Left kidney (tissue), 2 donors: ENCODE data around the gene LTBP3. TPM values are rescaled to one million over a fixed set of nuclear protein-coding genes. Genes with fewer than 3 reads are reported as not detected.
"Not testable (repeated sequence)": the region's sequence is repeated elsewhere in the genome, so short reads cannot be mapped to it uniquely, and the experiment has no call there.

Experiments used
- DNase-seq: peaks from one replicate; pipeline ENCODE4 v3.0.0-alpha.2; 2013
- polyA plus RNA-seq: library from polyadenylated mRNA; unstranded; fragments of 120-200 nt; gene quantifications from one replicate; pipeline ENCODE4 v1.2.1, GENCODE V29; 2013; ENCODE audit not compliant: insufficient read length

LTBP3 gene
- polyA plus RNA-seq, 1 donor = 142 TPM

GRCh38 chr11:65516135-65516968 is 41.8 kb downstream of the LTBP3 start:
- no peak for DNase-seq

- not testable (repeated sequence) for DNase-seq
Observed at GRCh38 chr11:65512311-65512710, 45.8 kb downstream of the LTBP3 start.

DNA sequence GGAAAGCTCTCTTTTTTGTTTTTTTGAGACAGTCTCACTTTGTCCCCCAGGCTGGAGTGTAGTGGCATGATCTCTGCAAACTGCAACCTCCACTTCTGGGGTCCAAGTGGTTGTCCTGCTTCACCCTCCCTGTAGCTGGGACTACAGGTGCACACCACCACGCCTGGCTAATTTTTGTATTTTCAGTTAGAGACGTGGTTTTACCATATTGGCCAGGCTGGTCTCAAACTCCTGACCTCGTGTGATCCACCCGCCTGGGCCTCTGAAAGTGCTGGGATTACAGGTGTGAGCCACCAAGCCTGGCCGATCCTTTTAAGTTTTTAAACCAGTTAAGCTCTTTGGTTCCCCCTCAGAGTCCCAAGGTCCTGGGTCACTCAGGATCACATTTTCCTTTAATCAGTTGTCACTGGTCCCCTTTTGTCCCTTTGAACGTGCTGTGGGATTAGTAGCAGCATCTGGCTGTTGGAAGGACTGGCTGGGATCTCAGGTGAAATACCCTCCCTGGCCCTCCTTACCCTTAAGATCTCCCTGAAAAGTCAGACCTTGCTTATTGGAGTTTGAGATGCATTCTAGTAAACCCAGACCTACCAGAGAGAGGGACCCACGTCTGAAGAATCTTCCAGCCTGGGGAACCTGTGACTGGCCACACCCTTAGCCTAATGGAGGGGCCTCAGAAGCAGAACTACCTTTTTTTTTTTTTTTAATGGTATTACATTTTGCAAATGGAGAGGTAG is 51.2 kb downstream of the LTBP3 start:
- DNase-seq = peak; percentile 84

GRCh38 chr11:65506290-65506771 is 51.8 kb downstream of the LTBP3 start:
- no peak for DNase-seq

GRCh38 chr11:65505466-65506289 is 52.5 kb downstream of the LTBP3 start:
- no peak for DNase-seq

DNA sequence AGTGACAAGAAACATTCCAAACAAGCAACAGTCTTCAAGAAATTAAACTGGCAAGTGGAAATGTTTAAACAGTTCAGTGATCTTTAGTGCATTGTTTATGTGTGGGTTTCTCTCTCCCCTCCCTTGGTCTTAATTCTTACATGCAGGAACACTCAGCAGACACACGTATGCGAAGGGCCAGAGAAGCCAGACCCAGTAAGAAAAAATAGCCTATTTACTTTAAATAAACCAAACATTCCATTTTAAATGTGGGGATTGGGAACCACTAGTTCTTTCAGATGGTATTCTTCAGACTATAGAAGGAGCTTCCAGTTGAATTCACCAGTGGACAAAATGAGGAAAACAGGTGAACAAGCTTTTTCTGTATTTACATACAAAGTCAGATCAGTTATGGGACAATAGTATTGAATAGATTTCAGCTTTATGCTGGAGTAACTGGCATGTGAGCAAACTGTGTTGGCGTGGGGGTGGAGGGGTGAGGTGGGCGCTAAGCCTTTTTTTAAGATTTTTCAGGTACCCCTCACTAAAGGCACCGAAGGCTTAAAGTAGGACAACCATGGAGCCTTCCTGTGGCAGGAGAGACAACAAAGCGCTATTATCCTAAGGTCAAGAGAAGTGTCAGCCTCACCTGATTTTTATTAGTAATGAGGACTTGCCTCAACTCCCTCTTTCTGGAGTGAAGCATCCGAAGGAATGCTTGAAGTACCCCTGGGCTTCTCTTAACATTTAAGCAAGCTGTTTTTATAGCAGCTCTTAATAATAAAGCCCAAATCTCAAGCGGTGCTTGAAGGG is 53.3 kb downstream of the LTBP3 start:
- no peak for DNase-seq

DNA sequence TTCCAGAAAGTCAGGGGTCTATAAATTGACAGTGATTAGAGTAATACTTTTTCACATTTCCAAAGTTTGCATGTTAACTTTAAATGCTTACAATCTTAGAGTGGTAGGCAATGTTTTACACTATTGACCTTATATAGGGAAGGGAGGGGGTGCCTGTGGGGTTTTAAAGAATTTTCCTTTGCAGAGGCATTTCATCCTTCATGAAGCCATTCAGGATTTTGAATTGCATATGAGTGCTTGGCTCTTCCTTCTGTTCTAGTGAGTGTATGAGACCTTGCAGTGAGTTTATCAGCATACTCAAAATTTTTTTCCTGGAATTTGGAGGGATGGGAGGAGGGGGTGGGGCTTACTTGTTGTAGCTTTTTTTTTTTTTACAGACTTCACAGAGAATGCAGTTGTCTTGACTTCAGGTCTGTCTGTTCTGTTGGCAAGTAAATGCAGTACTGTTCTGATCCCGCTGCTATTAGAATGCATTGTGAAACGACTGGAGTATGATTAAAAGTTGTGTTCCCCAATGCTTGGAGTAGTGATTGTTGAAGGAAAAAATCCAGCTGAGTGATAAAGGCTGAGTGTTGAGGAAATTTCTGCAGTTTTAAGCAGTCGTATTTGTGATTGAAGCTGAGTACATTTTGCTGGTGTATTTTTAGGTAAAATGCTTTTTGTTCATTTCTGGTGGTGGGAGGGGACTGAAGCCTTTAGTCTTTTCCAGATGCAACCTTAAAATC is 54.0 kb downstream of the LTBP3 start:
- peak; percentile 63 for DNase-seq

GRCh38 chr11:65503368-65503948 is 54.7 kb downstream of the LTBP3 start:
- no peak for DNase-seq

GRCh38 chr11:65502555-65503367 is 55.4 kb downstream of the LTBP3 start:
- DNase-seq = no peak

GRCh38 chr11:65502274-65502554 is 55.9 kb downstream of the LTBP3 start:
- DNase-seq = no peak

GRCh38 chr11:65501472-65502273 is 56.5 kb downstream of the LTBP3 start:
- no peak for DNase-seq

GRCh38 chr11:65501186-65501471 is 57.0 kb downstream of the LTBP3 start:
- DNase-seq = no peak

GRCh38 chr11:65500387-65501185 is 57.6 kb downstream of the LTBP3 start:
- DNase-seq = no peak

- no peak for DNase-seq
Observed at GRCh38 chr11:65499713-65500386, 58.3 kb downstream of the LTBP3 start.

GRCh38 chr11:65498977-65499712 is 59.0 kb downstream of the LTBP3 start, which contains the start of gene MALAT1:
Gene MALAT1 (plus strand): TSS chr11:65499045.
- DNase-seq = peak; percentile 98

- no peak for DNase-seq
Observed at GRCh38 chr11:65498727-65498976, 59.5 kb downstream of the LTBP3 start.
